GM12874 (cell line): ENCODE data around the gene KRTAP1-4.
"Not testable (repeated sequence)": the region's sequence is repeated elsewhere in the genome, so short reads cannot be mapped to it uniquely, and the experiment has no call there.

Experiments
- CTCF ChIP-seq: IDR thresholded peaks from 2 replicates; pipeline ENCODE4 v1.5.1; 2011; ENCODE audit warnings: low read depth, mild to moderate bottlenecking, control low read depth, low read length, moderate library complexity; ENCODE audit not compliant: insufficient read depth

Gene KRTAP1-4

GRCh38 chr17:41064301-41064700 lies 34.3 kb upstream of the KRTAP1-4 start:
- no peak for TF ChIP-seq CTCF

- TF ChIP-seq CTCF, result no peak
These were observed 33.5 kb upstream of the KRTAP1-4 start for GRCh38 chr17:41063449-41063848.

GRCh38 chr17:41061964-41062363 lies 32.0 kb upstream of the KRTAP1-4 start:
- TF ChIP-seq CTCF, result no peak

GRCh38 chr17:41060052-41060604 lies 30.1 kb upstream of the KRTAP1-4 start, which contains the start of gene KRTAP2-3:
Gene KRTAP2-3 (minus strand): TSS chr17:41060114. CDS start chr17:41060050, 64 bp downstream.
- TF ChIP-seq CTCF, result no peak

- no peak for TF ChIP-seq CTCF
These were observed 28.7 kb upstream of the KRTAP1-4 start for GRCh38 chr17:41058741-41059140.

- no peak for TF ChIP-seq CTCF
These were observed 27.6 kb upstream of the KRTAP1-4 start for GRCh38 chr17:41057547-41057946.

GRCh38 chr17:41055130-41055529 lies 25.1 kb upstream of the KRTAP1-4 start, which contains the start of gene KRTAP2-2:
Gene KRTAP2-2 (minus strand): TSS chr17:41055230. CDS start chr17:41055211, 19 bp downstream.
- not testable (repeated sequence) for TF ChIP-seq CTCF
